ENCODE results near the gene KRTAP5-1. TPM values are rescaled to one million over a fixed set of nuclear protein-coding genes. Genes with fewer than 3 reads are reported as not detected.

KRTAP5-1 gene
- total and polyA plus RNA-seq, 7 donors: not detected

DNA sequence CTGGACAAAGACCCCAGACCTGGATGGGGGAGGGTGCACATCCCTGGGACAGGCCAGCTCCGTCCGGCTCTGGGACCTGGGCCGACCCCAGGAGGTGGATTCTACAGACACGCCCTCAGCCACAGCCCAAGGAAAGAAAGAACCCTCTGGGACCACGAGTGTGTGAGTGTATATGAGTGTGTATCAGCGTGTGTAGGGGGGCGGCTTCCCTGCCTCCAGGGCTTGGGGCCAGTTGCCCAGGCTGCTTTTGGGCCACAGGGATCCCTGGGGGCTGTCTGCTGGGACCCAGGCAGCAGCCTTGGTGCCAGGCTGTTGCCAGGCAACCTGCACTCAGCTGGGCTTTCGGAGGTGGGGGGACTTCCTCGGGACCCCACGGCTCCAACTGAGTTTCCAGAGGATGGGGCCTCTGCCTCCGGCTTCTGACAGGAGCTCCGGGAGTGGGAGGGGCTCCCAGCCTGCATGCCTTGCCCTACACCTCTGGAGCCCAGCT lies 21.9 kb downstream of the KRTAP5-1 start:
- Histone ChIP-seq H3K4me3 (no peak overlapping the region), H3K36me3 (ENCODE audit: insufficient read depth in 1 of 2, low read depth in 1 of 2) (peaks cover 0 to 35% of the 10 kb centered on the region in 2 donors), H3K27me3 (ENCODE audit: insufficient read depth in 3 of 3, low read length in 2 of 3) (no peaks in the 10 kb centered on the region), H3K27ac (no peak overlapping the region), H3K9me3 (no peaks in the 10 kb centered on the region), H3K4me1 (peaks cover 60% of the 10 kb centered on the region)
- TF ChIP-seq, protein P1, sequence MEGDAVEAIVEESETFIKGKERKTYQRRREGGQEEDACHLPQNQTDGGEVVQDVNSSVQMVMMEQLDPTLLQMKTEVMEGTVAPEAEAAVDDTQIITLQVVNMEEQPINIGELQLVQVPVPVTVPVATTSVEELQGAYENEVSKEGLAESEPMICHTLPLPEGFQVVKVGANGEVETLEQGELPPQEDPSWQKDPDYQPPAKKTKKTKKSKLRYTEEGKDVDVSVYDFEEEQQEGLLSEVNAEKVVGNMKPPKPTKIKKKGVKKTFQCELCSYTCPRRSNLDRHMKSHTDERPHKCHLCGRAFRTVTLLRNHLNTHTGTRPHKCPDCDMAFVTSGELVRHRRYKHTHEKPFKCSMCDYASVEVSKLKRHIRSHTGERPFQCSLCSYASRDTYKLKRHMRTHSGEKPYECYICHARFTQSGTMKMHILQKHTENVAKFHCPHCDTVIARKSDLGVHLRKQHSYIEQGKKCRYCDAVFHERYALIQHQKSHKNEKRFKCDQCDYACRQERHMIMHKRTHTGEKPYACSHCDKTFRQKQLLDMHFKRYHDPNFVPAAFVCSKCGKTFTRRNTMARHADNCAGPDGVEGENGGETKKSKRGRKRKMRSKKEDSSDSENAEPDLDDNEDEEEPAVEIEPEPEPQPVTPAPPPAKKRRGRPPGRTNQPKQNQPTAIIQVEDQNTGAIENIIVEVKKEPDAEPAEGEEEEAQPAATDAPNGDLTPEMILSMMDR (IDR thresholded peaks at IDR 0.05): no peak
- ATAC-seq: no peak
- WGBS, 3 donors: 77 to 87% (median 80%) methylated on average over 8 to 12 of the region's 12 CpGs
- intact Hi-C loops (cut with DNase I): no loop called here
- DNase-seq: peak in 1 of 2 donors; percentile 48

DNA sequence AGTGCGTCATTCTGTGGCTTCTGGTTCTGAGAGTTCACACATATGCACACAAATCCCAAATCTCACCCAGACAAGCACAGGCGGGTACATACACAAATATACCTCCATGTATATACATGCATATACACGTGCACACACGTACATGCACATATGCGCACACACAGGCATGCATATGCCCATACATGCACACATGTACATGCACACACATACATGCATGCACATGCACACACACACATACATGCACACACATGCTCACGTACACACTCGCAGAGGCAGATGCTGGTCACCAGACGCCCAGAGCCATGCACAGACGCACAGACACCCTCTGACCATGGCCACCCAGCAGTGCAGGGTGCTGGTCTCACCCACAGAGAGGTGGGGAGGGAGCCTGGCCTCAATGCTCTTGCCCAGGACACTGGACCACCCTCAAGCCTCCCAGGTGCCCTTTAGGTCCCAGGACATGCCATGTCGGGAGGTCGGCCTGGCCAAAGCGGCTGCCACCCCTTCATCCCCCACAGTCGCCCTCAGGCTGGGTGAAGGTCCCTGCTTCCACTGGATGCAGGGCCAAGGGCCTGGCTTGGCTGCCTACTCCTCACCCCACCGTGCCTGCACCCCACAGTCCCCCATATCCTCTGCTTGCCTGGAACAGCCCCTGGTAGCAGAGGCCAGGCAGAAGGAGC lies 22.5 kb downstream of the KRTAP5-1 start:
- Histone ChIP-seq H3K36me3 (ENCODE audit: insufficient read depth in 1 of 2, low read depth in 1 of 2) (peaks cover 0 to 38% of the 10 kb centered on the region in 2 donors), H3K4me1 (peaks cover 57% of the 10 kb centered on the region), H3K27ac (no peak overlapping the region), H3K27me3 (ENCODE audit: insufficient read depth in 3 of 3, low read length in 2 of 3) (no peaks in the 10 kb centered on the region), H3K4me3 (no peak overlapping the region), H3K9me3 (no peaks in the 10 kb centered on the region)
- ATAC-seq: no peak
- TF ChIP-seq, protein P1 (IDR thresholded peaks at IDR 0.05): no peak
- 94 to 95% (median 95%) methylated on average over 14 of the region's 14 CpGs for WGBS, 3 donors
- peak in 1 of 2 donors; percentile 10 for DNase-seq
- intact Hi-C loops (cut with DNase I): no loop called here

DNA sequence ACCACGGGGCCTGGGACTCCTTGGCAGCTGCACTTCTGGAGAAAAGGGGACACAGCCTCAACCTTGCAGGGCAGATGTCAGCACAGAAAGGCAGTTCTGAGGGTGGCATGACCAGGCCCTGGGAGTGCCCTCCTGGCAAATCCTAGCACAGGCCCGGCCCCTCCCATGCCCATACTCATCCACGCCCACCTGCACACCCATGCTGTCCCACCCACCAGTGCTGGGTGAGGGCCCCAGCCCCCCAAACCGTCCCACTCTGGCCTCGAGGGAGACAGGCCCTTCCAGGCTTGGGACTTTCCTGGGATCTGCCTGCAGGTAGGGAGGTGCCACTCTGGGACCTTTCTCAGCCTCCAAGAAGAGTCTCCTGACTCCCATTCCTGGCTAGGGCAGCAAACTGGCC lies 23.1 kb downstream of the KRTAP5-1 start:
- Histone ChIP-seq H3K27me3 (ENCODE audit: insufficient read depth in 3 of 3, low read length in 2 of 3) (no peaks in the 10 kb centered on the region), H3K4me1 (peaks cover 50% of the 10 kb centered on the region), H3K27ac (no peak overlapping the region), H3K36me3 (ENCODE audit: insufficient read depth in 1 of 2, low read depth in 1 of 2) (peaks cover 0 to 44% of the 10 kb centered on the region in 2 donors), H3K9me3 (no peaks in the 10 kb centered on the region), H3K4me3 (no peak overlapping the region)
- intact Hi-C loops (cut with DNase I): no loop called here
- ATAC-seq: no peak
- TF ChIP-seq, protein P1 (IDR thresholded peaks at IDR 0.05): no peak
- DNase-seq: peak in 1 of 2 donors; percentile 43
- WGBS, 3 donors: 84 to 85% (median 85%) methylated on average over 5 of the region's 5 CpGs

DNA sequence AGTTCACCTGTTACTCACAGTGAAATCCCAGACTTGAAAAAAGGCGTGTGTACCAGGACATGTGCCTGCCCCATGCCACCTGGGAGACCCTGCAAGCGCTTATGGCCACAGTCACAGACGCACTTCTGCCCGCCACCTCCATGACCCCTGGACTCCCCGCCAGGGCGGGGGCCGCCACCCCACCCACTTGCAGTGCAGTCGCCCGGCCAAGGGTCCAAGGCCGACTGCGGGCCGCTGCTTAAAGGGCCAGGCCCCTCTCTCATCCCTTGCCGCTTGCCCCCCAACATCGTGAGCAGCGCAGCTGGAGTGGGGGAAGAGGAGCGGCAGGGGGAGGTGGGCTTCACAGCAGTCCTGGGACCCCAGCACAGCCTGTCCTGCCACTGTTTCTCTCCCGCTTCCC lies 23.8 kb downstream of the KRTAP5-1 start:
- DNase-seq (peak in 1 of 2 donors; percentile 45), ATAC-seq (no peak)
- no peaks in the 10 kb centered on the region for H3K9me3 ChIP-seq
- intact Hi-C loops (cut with DNase I): no loop called here
- no peak overlapping the region for H3K4me3 ChIP-seq
- peaks cover 0 to 46% of the 10 kb centered on the region in 2 donors for H3K36me3 ChIP-seq (ENCODE audit: insufficient read depth in 1 of 2, low read depth in 1 of 2)
- WGBS, 3 donors: 91 to 95% (median 93%) methylated on average over 17 of the region's 17 CpGs
- H3K27me3 ChIP-seq (ENCODE audit: insufficient read depth in 3 of 3, low read length in 2 of 3): no peaks in the 10 kb centered on the region
- TF ChIP-seq, protein P1 (IDR thresholded peaks at IDR 0.05): no peak
- H3K27ac ChIP-seq: peak overlapping the region; percentile 89
- peaks cover 44% of the 10 kb centered on the region for H3K4me1 ChIP-seq
